ENCODE data around the gene RNU1-3. TPM values are rescaled to one million over a fixed set of nuclear protein-coding genes. Genes with fewer than 3 reads are reported as not detected.

The RNU1-3 gene
- total and polyA plus RNA-seq, 2 of the 13 experiments (the other 11 are each of a cell fraction or from before 2014, with no cell fraction given): under 0.01 to 11,018 TPM

- TF ChIP-seq ZNF598 (CRISPR knock-in tag; IDR thresholded peaks at IDR 0.05; ENCODE audit: borderline replicate concordance) (peak; percentile 94), ZNF264 (CRISPR knock-in tag; IDR thresholded peaks at IDR 0.05) (peak; percentile 98), WIZ (CRISPR knock-in tag; IDR thresholded peaks at IDR 0.05) (peak; percentile 97)
Observed at GRCh38 chr1:16644482-16645270, 22.1 kb downstream of the RNU1-3 start (continued).

- POLR2A ChIA-PET: interaction anchor here (1.0 to 2.4 kb wide), 9 partner anchors 8 to 797 kb away, joined by 3 to 17 read pairs (median 5); partner anchors contain the start of genes RNU1-1 and SPEN
- FAIRE-seq: no peak
- DNase-seq (ENCODE audit: low spot score): no peak
- TF ChIP-seq, protein P1, sequence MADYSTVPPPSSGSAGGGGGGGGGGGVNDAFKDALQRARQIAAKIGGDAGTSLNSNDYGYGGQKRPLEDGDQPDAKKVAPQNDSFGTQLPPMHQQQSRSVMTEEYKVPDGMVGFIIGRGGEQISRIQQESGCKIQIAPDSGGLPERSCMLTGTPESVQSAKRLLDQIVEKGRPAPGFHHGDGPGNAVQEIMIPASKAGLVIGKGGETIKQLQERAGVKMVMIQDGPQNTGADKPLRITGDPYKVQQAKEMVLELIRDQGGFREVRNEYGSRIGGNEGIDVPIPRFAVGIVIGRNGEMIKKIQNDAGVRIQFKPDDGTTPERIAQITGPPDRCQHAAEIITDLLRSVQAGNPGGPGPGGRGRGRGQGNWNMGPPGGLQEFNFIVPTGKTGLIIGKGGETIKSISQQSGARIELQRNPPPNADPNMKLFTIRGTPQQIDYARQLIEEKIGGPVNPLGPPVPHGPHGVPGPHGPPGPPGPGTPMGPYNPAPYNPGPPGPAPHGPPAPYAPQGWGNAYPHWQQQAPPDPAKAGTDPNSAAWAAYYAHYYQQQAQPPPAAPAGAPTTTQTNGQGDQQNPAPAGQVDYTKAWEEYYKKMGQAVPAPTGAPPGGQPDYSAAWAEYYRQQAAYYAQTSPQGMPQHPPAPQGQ (CRISPR knock-in tag; IDR thresholded peaks at IDR 0.05; ENCODE audit: borderline replicate concordance): 0 out of 2 replicates have a peak, but pooled peaks have one; percentile 8
- TF ChIP-seq HBP1 (CRISPR knock-in tag; IDR thresholded peaks at IDR 0.05; ENCODE audit: low read depth) (no peak), XBP1 (CRISPR knock-in tag; IDR thresholded peaks at IDR 0.05) (0 out of 2 replicates have a peak, but pooled peaks have one; percentile 43), SMAD9 (CRISPR knock-in tag; IDR thresholded peaks at IDR 0.05) (peak; percentile 28; the same call in 1 of the 2 replicates), KDM2A (CRISPR knock-in tag; IDR thresholded peaks at IDR 0.05; ENCODE audit: borderline replicate concordance, low read depth) (no peak), ZNF367 (CRISPR knock-in tag; IDR thresholded peaks at IDR 0.05; ENCODE audit: borderline replicate concordance) (0 out of 2 replicates have a peak, but pooled peaks have one; percentile 64), ZFP37 (CRISPR knock-in tag; IDR thresholded peaks at IDR 0.05; ENCODE audit: borderline replicate concordance) (peak; percentile 74; the same call in 1 of the 2 replicates), ZBTB37 (CRISPR knock-in tag; IDR thresholded peaks at IDR 0.05) (peak; percentile 21; the same call in 1 of the 2 replicates), SOX13 (IDR thresholded peaks at IDR 0.05) (no peak), SOX13 (CRISPR knock-in tag; conservative IDR thresholded peaks at IDR 0.05 in 1 of 2, IDR thresholded peaks at IDR 0.05 in 1 of 2) (0 out of 4 replicates have a peak, but pooled peaks of 1 of the 2 experiments have one; percentile 17)
Observed at GRCh38 chr1:16644193-16644481, 22.6 kb downstream of the RNU1-3 start.

More at GRCh38 chr1:16644193-16644481, 22.6 kb downstream of the RNU1-3 start:
- peaks cover 6 to 24% of the 10 kb centered on the region in 2 experiments; a peak in 4 of 5 replicates for H3K36me3 ChIP-seq (replicated peaks in 1 of 2; ENCODE audit: control insufficient read depth in 1 of 2, insufficient read depth in 2 of 2, low read length in 2 of 2)
- peak; percentile 0; the same call in 2 of the 3 replicates for ATAC-seq
- intact Hi-C loops (cut with micrococcal nuclease; ENCODE audit: unreplicated experiment) (no loop called here), in situ Hi-C loops (cut with HindIII; ENCODE audit: extremely low pct_ligation_motif_present, low pct_unique_long_range_greater_than_20kb) (no loop called here)
- no peaks in the 10 kb centered on the region for H3K9me3 ChIP-seq (ENCODE audit: low read length)
- peaks cover 71% of the 10 kb centered on the region for H3K79me2 ChIP-seq (ENCODE audit: insufficient read depth, low read length)
- H3K4me2 ChIP-seq (ENCODE audit: low read depth, low read length): peak overlapping the region; percentile 96
- peak overlapping the region; percentile 85 to 96 (median 90) for H3K4me3 ChIP-seq (replicated peaks in 1 of 3; ENCODE audit: insufficient read depth in 1 of 3, low read depth in 2 of 3, low read length in 3 of 3)
- H4K20me1 ChIP-seq (ENCODE audit: insufficient read depth, low read length): peaks cover 34% of the 10 kb centered on the region
- no peak overlapping the region for H2AFZ ChIP-seq (ENCODE audit: low read length)
- WGBS (ENCODE audit: low lambda C conversion rate): 0% methylated on average over 16 of the region's 16 CpGs
- no peaks in the 10 kb centered on the region; a peak in 1 of 5 replicates for H3K27me3 ChIP-seq (ENCODE audit: control insufficient read depth in 1 of 2, insufficient read depth in 2 of 2, low read length in 2 of 2)
- BruUV-seq (replicated peaks): no TSS peak
- H3K4me1 ChIP-seq (ENCODE audit: insufficient read depth, low read length): peaks cover 53% of the 10 kb centered on the region
- peak overlapping the region; percentile 99 for H3K9ac ChIP-seq (ENCODE audit: insufficient read depth, low read depth, low read length)
- H3K27ac ChIP-seq (ENCODE audit: extremely low read length, insufficient read depth, low read length): peak overlapping the region; percentile 96
- CTCF ChIA-PET (ENCODE audit: low intra/inter-chr PET ratio, low total read pairs): no interaction called here

Data from HepG2 (cell line).